ENCODE data around the gene PALS1. TPM values are rescaled to one million over a fixed set of nuclear protein-coding genes. Genes with fewer than 3 reads are reported as not detected.
A peak's percentile ranks its signal among the peaks of the same experiment; 100 is the strongest.
"Not testable (repeated sequence)": the region's sequence is repeated elsewhere in the genome, so short reads cannot be mapped to it uniquely, and the experiment has no call there.

Gene PALS1
- total RNA-seq, 1 donor from 2014 or later = 17.9 TPM

DNA sequence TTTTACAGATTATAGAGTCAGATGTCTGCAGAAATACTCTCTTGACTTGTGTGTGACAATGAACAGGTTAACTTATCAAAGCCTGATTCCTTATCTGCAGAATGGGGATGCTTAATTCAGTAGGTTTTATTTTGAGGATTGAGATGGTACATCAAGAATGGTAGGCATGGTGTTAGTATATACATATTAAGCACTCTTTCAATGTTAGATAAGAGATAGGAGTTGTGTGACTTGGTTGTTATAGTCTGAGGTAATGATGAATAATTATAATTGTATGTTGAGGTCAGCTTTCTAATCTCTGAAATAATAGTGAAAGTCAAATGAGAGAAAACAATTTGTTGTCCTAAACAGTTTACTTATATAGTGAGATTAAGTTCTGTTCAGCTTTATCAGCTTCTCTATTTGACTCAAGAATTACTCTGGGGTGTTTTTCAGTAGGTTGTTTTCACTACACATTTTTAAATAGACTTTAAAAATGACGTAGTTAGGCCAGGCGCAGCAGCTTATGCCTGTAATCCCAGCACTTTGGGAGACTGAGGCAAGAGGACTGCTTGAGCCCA is 11.9 kb downstream of the PALS1 start:
- FAIRE-seq = no peak
- no peak for DNase-seq (ENCODE audit: low spot score in 2 of 2)

DNA sequence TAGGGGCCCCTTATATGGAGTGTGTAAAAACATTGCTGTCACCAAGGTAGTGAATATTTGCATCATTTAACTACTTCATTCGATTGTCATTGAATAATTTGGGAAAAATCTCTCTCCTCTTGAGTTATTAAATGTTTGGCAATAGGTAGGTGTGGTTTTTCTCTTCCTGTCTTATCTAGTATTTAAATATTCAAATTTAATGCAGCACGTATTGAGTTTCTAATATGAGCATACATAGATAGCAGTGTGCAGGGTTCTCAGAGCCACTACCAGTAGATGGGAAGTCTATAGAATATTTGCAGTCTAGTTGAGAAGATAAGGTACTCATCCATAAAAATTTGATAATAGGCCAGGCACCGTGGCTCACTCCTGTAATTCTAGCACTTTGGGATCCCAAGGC is 16.7 kb downstream of the PALS1 start:
- FAIRE-seq = no peak
- no peak for DNase-seq (ENCODE audit: low spot score in 2 of 2)

DNA sequence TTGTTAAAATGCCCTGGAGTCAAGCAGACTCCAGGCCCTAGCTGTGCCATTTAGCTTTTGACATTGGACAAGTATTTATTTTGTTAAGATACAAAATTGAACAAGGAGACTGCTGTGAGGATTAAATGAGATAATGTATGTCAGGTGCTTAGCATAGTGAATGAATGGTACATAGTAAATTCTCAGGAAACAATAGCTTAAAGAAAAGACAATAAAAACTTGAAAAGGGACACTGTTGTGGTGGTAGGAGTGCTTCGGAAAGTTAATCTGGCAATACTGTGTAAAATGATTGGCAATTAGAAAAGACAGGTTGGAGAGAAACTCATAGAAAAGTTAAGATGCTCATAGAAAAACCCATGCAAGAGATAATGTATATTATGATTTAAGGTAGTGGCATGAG is 19.7 kb downstream of the PALS1 start:
- no peak for DNase-seq (ENCODE audit: low spot score in 2 of 2)
- no peak for FAIRE-seq

DNA sequence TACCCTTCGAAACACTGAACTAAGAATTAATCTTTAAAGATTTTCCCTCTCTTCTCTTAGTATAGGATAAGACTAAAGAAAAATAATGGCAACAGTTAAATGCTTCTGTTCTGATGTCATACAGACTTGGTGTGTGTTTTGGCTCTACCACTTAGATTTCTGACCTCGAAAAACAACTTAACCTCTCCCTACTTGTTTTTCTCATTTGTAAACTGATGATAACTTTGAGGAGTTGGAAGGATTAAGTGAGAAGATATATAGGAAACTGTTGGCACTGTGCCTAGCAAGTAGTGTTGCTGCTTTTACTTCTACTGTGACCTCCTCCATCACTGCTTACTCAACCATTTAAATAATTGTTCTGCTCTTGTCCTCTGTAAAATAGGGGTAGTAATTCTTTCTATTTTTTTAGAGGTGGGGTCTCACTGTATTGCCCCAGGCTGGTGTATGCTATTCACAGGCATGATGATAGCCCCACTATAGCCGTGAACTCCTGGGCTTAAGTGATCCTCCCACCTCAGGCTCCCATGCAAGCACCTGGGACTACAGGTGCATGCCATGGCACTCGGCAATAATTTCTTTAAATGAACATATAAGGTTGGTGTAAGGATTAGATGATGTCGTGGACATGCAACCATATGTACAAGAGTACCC is 22.4 kb downstream of the PALS1 start:
- FAIRE-seq (no peak), DNase-seq (ENCODE audit: low spot score in 2 of 2) (no peak)

DNA sequence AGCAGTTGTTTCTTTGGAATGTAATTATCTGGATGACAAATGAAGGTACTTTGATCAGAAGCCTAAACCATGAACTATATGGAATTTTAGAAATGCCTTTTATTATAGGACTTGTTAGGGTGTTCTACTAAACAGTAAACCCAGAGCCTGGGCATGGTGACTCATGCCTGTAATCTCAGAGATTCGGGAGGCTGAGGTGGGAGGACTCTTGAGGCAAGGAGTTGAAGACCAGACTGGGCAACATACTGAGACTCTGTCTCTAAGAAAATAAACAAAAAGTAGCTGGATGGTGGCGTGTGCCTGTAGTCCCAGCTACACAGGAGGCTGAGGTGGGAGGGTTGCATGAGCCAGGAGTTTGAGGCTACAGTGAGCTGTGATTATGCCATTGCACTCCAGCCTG is 23.9 kb downstream of the PALS1 start:
- DNase-seq (ENCODE audit: low spot score in 2 of 2) = no peak
- FAIRE-seq = no peak

DNA sequence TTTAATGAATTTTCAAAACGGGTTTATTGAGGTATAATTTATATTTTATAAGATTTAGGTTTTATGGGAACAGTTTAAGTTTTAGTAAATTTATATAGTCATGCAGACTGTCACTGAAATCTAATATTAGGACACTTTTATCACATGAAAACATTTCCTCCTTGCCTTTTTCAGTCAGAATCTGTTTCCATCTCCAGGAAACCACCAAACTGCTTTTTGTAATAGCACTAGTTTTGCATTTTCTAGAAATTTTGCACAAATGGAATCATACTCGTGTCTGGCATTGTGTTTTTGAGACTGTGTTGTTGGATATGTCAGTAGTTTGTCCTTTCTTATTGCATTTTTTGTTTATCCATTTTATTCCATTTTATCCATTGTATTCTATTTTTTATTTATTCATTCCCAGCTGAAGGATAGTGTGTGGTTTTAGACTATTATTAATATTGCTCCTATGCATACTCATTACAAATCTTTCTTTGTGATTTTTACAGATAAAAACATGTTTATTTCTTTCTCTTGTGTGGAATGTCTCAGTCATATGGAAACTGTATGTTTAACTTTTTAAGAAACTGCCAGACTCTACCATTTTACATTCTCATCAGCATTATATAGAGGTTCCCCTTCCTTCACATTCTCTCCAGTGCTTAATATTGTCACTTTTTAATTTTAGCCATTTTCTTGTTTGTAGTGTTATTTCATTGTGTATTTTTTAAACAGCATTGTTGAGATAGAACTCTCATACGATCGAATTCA is 26.5 kb downstream of the PALS1 start:
- no peak for DNase-seq (ENCODE audit: low spot score in 2 of 2)
- peak; percentile 42 for FAIRE-seq

DNA sequence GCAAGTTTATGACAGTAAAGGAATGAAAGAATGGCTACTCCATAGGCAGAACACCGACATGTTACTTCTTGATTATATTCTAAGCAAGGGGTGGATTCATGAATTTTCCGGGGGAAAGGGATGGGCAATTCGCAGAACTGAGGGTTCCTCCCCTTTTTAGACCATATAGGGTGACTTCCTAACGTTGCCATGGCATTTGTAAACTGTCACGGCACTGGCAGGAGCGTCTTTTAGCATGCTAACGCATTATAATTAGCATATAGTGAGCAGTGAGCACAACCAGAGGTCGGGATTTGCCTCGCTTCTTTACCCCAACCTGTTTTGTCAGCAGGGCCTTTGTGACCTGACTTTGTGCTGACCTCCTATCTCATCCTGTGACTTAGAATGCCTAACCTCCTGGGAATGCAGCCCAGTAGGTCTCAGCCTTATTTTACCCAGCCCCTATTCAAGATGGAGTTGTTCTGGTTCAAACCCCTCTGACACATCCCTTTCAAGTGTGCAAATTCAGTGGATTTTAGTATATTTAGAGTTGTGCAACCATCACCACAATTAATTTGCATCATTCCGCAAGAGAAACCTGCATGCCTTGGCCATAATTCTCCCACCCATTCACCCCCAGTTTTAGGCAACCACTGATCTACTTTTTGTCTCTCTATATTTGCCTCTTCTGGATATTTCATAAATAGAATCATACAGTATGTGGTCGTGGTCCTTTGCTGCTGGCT is 27.4 kb downstream of the PALS1 start:
- FAIRE-seq (no peak), DNase-seq (ENCODE audit: low spot score in 2 of 2) (no peak)

DNA sequence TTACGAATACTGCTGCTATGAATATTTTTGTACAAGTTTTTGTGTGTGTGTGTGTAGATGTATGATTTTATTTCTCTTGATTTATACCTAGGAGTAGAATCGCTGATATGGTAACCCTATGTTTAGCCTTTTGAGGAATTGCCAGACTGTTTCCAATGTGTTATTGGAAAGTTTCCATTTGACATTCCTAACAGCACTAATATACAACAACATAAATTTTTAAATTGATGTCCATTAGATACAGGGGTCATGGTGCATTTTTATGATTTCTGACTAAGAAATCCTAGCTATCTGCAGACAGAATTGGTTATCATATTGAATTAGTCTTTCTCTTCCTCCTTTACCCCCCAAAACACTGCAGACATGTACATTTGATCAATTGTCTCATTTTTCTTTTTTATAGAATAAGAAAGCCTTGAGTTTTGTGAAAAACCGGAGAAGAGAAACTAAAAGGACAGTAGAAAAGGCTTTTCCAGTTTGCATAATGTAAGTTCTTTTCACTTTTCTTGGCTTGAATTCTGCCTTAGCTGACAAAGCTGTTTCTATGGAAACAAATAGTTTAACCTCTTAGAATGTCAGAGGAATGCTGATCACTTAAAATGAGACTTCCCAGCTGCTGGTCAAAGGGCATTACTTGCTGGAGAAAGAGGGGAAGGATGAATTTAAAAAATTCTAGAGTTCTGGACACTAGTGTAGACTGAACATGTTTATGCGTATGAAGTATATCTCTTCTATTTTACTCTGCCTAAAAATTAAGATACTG is 28.2 kb downstream of the PALS1 start:
- DNase-seq (ENCODE audit: low spot score in 2 of 2) (peak in 1 of 2 donors; percentile 27), FAIRE-seq (no peak)

DNA sequence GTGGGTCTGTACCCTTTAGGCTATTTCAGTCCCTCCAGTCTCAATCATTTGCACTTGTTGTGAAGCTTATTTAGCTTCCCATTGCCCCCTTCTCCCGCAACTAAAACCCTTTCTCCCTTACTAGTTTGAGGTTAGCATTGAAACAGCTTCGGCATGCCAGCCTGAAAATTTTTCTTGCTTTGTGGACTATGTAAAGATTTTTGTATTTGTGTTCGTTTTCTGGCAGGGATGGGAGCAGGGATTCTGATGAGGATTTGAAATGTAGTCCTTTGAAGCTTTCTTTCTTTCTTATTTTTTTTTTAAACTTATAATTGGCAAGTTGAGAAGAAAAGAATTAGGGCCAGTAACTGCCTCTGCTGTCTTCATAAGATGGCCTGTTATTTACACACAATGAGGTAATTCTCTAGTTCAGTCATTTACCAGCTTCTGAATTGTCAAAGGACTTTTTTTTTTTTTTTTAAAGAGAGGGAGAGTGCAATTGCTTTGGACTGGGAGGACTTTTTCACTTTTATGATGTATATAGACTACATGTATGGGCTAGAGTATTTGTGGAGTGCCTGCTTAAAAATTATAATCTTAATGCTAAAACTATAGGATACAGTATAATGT is 29.0 kb downstream of the PALS1 start:
- FAIRE-seq (peak; percentile 40), DNase-seq (ENCODE audit: low spot score in 2 of 2) (no peak)

DNA sequence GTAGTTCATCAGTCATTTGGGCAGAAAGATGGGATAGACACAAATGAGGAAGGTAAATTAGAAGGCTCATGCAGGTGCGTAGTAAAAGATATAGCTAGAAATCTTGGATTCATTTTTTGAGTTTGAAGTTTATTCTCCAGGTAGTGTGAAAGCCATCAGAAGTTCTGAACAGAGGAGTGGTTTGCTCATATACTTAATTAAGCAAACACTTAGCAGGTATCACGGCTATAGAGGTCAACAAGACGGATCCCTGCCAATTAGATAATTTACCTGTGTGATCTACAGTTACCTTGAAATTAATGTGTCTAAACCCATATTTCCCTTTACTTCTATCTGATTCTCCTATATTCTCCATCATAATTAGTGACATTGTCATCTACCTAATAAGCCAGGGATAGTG is 29.7 kb downstream of the PALS1 start:
- DNase-seq (ENCODE audit: low spot score in 2 of 2) (no peak), FAIRE-seq (no peak)

DNA sequence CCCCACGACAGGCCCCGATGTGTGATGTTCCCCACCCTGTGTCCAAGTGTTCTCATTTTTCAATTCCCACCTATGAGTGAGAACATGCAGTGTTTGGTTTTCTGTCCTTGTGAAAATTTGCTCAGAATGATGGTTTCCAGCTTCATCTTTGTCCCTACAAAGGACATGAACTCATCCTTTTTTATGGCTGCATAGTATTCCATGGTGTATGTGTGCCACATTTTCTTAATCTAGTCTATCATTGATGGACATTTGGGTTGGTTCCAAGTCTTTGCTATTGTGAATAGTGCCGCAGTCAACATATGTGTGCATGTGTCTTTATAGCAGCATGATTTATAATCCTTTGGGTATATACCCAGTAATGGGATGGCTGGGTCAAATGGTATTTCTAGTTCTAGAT is 32.0 kb downstream of the PALS1 start:
- FAIRE-seq; DNase-seq (ENCODE audit: low spot score in 2 of 2): not testable (repeated sequence)

DNA sequence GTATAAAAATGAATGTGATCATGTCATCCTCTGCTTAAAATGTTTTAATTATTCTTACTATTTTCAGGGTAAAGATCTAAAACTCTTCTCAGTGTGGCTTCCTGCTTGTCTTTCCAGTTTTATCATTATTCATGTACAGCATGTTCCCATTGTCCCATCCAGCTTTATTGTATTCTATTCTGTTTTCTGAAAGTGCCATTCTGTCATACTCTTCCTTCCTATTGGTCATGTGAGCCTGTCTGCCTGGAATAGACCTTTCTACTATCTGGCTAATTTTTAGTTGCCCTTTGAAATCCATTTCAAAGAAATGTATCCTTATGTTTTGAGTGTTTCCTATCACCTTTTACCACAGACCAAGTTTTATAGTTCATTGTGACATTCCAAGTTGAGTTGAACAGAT is 34.9 kb downstream of the PALS1 start:
- no peak for DNase-seq (ENCODE audit: low spot score in 2 of 2)
- peak; percentile 56 for FAIRE-seq

DNA sequence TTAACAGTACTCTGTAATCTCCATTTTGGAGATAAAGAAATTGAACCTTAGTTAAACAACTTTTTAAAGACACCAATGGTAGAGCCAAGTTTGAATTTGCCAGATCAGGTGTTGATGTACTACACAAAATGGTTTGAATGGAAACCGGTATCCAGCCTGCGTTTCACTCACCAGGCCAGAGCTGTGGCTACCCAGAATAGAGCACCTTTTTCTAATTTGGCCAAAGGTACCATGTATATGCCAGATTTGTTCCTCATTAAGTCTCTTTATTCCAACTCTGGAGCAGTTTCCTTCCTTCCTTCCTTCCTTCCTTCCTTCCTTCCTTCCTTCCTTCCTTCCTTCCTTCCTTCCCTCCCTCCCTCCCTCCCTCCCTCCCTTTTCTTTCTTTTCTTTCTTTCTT is 39.3 kb downstream of the PALS1 start:
- FAIRE-seq (no peak), DNase-seq (ENCODE audit: low spot score in 2 of 2) (no peak)

DNA sequence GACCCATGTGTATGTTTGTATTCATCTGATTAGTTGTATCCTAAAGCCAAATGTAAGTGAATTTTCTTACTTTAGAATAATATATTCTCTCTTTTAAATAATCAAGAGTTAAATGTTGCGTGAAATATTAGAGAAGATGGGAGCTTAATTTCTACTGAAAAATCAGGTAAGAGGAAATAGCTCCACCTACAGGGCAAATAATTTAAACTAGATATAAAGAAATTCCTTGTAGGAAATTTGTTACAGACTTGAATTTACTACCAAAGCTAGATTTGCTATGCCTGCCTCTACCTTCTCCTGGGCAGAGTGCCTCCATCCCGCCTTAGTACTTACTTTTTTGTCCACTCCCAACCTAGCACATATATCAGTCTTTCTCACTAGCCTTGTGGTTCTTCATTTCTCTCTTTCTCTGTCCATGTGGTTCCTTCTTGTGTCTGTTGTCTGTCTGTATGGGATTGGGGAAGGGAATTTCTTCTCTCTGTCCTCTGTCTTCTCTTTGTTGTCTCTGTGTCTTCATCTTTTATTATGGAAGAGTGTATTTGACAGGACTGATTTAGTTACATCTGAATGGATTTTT is 44.7 kb downstream of the PALS1 start:
- DNase-seq (ENCODE audit: low spot score in 2 of 2) (peak in 1 of 2 donors; percentile 14), FAIRE-seq (peak; percentile 91)

Other genes starting within 250 kb of the PALS1 start
- 1.2 TPM for gene GARIN2, start 52.0 kb upstream of the PALS1 start, total RNA-seq
- gene ATP6V1D, start 118.4 kb downstream of the PALS1 start, total RNA-seq = 159 TPM
- 128 TPM for gene EIF2S1, start 118.9 kb downstream of the PALS1 start, total RNA-seq
- gene PLEK2, start 170.7 kb downstream of the PALS1 start, total RNA-seq = 0.41 TPM
- gene TMEM229B, start 247.3 kb downstream of the PALS1 start, total RNA-seq = 22.4 TPM